Testis (tissue), 3 donors: ENCODE measurements around the gene LMO2. TPM values are rescaled to one million over a fixed set of nuclear protein-coding genes. Genes with fewer than 3 reads are reported as not detected.

ENCODE experiments used
- DNase-seq: peaks from one replicate; pipeline ENCODE4 v3.0.0-alpha.2; 2019
- H3K27ac ChIP-seq, 2 donors: fragments of 200-600 bp; sonication (generic); one replicate each; pipeline ENCODE4 v1.5.1; 2019
- H3K27me3 ChIP-seq: fragments of 200-600 bp; sonication (generic); one replicate; pipeline ENCODE4 v1.5.1; 2019
- H3K36me3 ChIP-seq: fragments of 200-600 bp; sonication (generic); one replicate; pipeline ENCODE4 v1.5.1; 2017; ENCODE audit warnings: low read depth; ENCODE audit errors: missing control alignments
- H3K4me1 ChIP-seq: fragments of 200-600 bp; sonication (generic); one replicate; pipeline ENCODE4 v1.5.1; 2019
- H3K4me3 ChIP-seq, 2 donors: fragments of 200-600 bp; sonication (generic); one replicate each; pipeline ENCODE4 v1.5.1; 2017 to 2019
- H3K9me3 ChIP-seq: fragments of 200-600 bp; sonication (generic); one replicate; pipeline ENCODE4 v1.5.1; 2017
- POLR2A ChIP-seq: fragments of 450-650 bp; IDR thresholded peaks from one replicate; pipeline ENCODE4 v1.6.1; 2017; ENCODE audit warnings: antibody characterized with exemption, mild to moderate bottlenecking, moderate library complexity
- WGBS, 2 donors: methylation state at CpG; one replicate each; pipeline ENCODE4 v1.1.5; 2018; 5-methylcytosine and 5-hydroxymethylcytosine counted together
- intact Hi-C: fragments of 100-400 bp; cut with DNase I; formaldehyde crosslinking; loops from one replicate; pipeline ENCODE4 v1.15.1; 2023; ENCODE audit warnings: low total_unique reads
- polyA plus RNA-seq: library from polyadenylated mRNA; stranded (reverse); fragments of 350-450 nt; fragmentation: Illumina TruSeq; extraction: RNeasy Lipid Tissue Mini Kit (QIAGEN cat#74804); gene quantifications from one replicate; pipeline ENCODE4 v1.2.3, GENCODE V29; 2014; ENCODE audit warnings: low read depth, low replicate concordance; ENCODE audit not compliant: insufficient read depth
- total RNA-seq, 2 donors: library from RNA; depleted of rRNA; stranded (reverse); fragments of >200 nt; gene quantifications; one replicate each; pipeline ENCODE4 v1.2.3, GENCODE V29; 2016
- TF ChIP-seq, protein P1 (sequence below), 3 experiments: fragments of 450-650 bp in 2 of 3; fragments of 200-600 bp in 1 of 3; sonication (generic) in 1 of 3; IDR thresholded peaks; one replicate each; pipeline ENCODE4 v1.5.1; 2016 to 2019; ENCODE audit warnings: antibody characterized with exemption in 3 of 3, mild to moderate bottlenecking in 2 of 3, moderate library complexity in 1 of 3

Gene LMO2
- total and polyA plus RNA-seq, 3 donors from 2014 or later: 6.5 to 18.3 (median 8.1) TPM

GRCh38 chr11:33906484-33907186 is 14.8 kb upstream of the LMO2 start:
- H3K4me1 ChIP-seq: no peaks in the 10 kb centered on the region
- H3K36me3 ChIP-seq: no peaks in the 10 kb centered on the region
- DNase-seq: no peak
- H3K4me3 ChIP-seq: no peak overlapping the region
- 89 to 92% methylated on average over 11 of the region's 11 CpGs for WGBS, 2 donors
- no peaks in the 10 kb centered on the region for H3K9me3 ChIP-seq
- intact Hi-C loops: no loop called here
- TF ChIP-seq, protein P1, sequence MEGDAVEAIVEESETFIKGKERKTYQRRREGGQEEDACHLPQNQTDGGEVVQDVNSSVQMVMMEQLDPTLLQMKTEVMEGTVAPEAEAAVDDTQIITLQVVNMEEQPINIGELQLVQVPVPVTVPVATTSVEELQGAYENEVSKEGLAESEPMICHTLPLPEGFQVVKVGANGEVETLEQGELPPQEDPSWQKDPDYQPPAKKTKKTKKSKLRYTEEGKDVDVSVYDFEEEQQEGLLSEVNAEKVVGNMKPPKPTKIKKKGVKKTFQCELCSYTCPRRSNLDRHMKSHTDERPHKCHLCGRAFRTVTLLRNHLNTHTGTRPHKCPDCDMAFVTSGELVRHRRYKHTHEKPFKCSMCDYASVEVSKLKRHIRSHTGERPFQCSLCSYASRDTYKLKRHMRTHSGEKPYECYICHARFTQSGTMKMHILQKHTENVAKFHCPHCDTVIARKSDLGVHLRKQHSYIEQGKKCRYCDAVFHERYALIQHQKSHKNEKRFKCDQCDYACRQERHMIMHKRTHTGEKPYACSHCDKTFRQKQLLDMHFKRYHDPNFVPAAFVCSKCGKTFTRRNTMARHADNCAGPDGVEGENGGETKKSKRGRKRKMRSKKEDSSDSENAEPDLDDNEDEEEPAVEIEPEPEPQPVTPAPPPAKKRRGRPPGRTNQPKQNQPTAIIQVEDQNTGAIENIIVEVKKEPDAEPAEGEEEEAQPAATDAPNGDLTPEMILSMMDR (IDR thresholded peaks at IDR 0.05): no peak
- no peak for TF ChIP-seq POLR2A
- H3K27me3 ChIP-seq: no peaks in the 10 kb centered on the region
- H3K27ac ChIP-seq: no peak overlapping the region

- Histone ChIP-seq H3K27me3 (no peaks in the 10 kb centered on the region), H3K36me3 (no peaks in the 10 kb centered on the region), H3K4me1 (peaks cover under 1% of the 10 kb centered on the region), H3K27ac (no peak overlapping the region), H3K9me3 (no peaks in the 10 kb centered on the region), H3K4me3 (no peak overlapping the region)
- intact Hi-C loops: no loop called here
- WGBS, 2 donors: 74 to 76% methylated on average over 5 of the region's 5 CpGs
- no peak for TF ChIP-seq POLR2A
- TF ChIP-seq, protein P1 (IDR thresholded peaks at IDR 0.05): no peak
- DNase-seq: no peak
Observed at GRCh38 chr11:33904102-33904501, 12.2 kb upstream of the LMO2 start.

- H3K4me3 ChIP-seq: no peak overlapping the region
- H3K27me3 ChIP-seq: no peaks in the 10 kb centered on the region
Observed at GRCh38 chr11:33900159-33900840, 8.4 kb upstream of the LMO2 start.

GRCh38 chr11:33899400-33900037 is 7.6 kb upstream of the LMO2 start:
- 48 to 51% methylated on average over 11 of the region's 11 CpGs for WGBS, 2 donors
- no peaks in the 10 kb centered on the region for H3K9me3 ChIP-seq
- DNase-seq: peak; percentile 80
- no peak overlapping the region for H3K4me3 ChIP-seq
- no peaks in the 10 kb centered on the region for H3K36me3 ChIP-seq
- TF ChIP-seq, protein P1 (IDR thresholded peaks at IDR 0.05): no peak
- TF ChIP-seq POLR2A: no peak
- intact Hi-C loops: no loop called here
- H3K27ac ChIP-seq: no peak overlapping the region
- H3K27me3 ChIP-seq: no peaks in the 10 kb centered on the region
- peaks cover 4% of the 10 kb centered on the region for H3K4me1 ChIP-seq

More at GRCh38 chr11:33900159-33900840, 8.4 kb upstream of the LMO2 start:
- TF ChIP-seq, protein P1 (IDR thresholded peaks at IDR 0.05): no peak
- no peak for TF ChIP-seq POLR2A
- intact Hi-C loops: no loop called here
- H3K4me1 ChIP-seq: peaks cover 4% of the 10 kb centered on the region
- DNase-seq: no peak
- H3K27ac ChIP-seq: no peak overlapping the region
- H3K9me3 ChIP-seq: no peaks in the 10 kb centered on the region
- H3K36me3 ChIP-seq: no peaks in the 10 kb centered on the region
- WGBS, 2 donors: 72 to 77% methylated on average over 7 of the region's 7 CpGs
